ENCODE measurements around the gene NXPH2. TPM values are rescaled to one million over a fixed set of nuclear protein-coding genes. Genes with fewer than 3 reads are reported as not detected.

Gene NXPH2
- total and polyA plus RNA-seq, 9 of the 15 experiments (the other 6 are each of a cell fraction or from before 2014, with no cell fraction given): not detected

- no TSS peak for BruUV-seq (replicated peaks)
- TF ChIP-seq ZNF699 (CRISPR knock-in tag; IDR thresholded peaks at IDR 0.05; ENCODE audit: insufficient replicate concordance) (no peak), HNRNPH1 (optimal IDR thresholded peaks at IDR 0.05; ENCODE audit: low read depth, low read length) (no peak), RHOXF2B (CRISPR knock-in tag; conservative IDR thresholded peaks at IDR 0.05) (no peak), CEBPB (tag; IDR thresholded peaks at IDR 0.05) (no peak), BRD9 (IDR thresholded peaks at IDR 0.05; ENCODE audit: low read depth, partially characterized antibody) (no peak), CBX1 (IDR thresholded peaks at IDR 0.05; ENCODE audit: low read depth) (no peak), ZNF354B (CRISPR knock-in tag; IDR thresholded peaks at IDR 0.05) (no peak), U2AF1 (optimal IDR thresholded peaks at IDR 0.05; ENCODE audit: low read depth, low read length) (no peak), ZFP36 (IDR thresholded peaks at IDR 0.05; ENCODE audit: low read depth, low read length, partially characterized antibody) (peak; percentile 34), MTA2 (IDR thresholded peaks at IDR 0.05; ENCODE audit: low read depth) (no peak), ZC3H8 (IDR thresholded peaks at IDR 0.05) (no peak), SMAD2 (IDR thresholded peaks at IDR 0.05; ENCODE audit: low read depth, low read length) (no peak), ZKSCAN1 (IDR thresholded peaks at IDR 0.05; ENCODE audit: low read depth, low read length) (no peak), CBFB (CRISPR knock-in tag; IDR thresholded peaks at IDR 0.05) (no peak), RBM25 (IDR thresholded peaks at IDR 0.05; ENCODE audit: low read depth, low read length, severe bottlenecking) (peak; percentile 87), CLOCK (CRISPR knock-in tag; IDR thresholded peaks at IDR 0.05; ENCODE audit: borderline replicate concordance) (no peak), NFYB (IDR thresholded peaks at IDR 0.05; ENCODE audit: extremely low read depth, insufficient read length) (no peak)
- ATAC-seq: no peak
- H3K4me1 ChIP-seq (replicated peaks in 1 of 2; ENCODE audit: control insufficient read depth in 2 of 2, insufficient read depth in 2 of 2, low read length in 2 of 2): no peaks in the 10 kb centered on the region
- DNase-seq (ENCODE audit: extremely low read depth in 1 of 4, low spot score in 3 of 4): no peak
- H3K27me3 ChIP-seq (ENCODE audit: control insufficient read depth in 2 of 2, insufficient read depth in 2 of 2, low read length in 2 of 2): peaks cover 0 to 3% of the 10 kb centered on the region in 2 experiments; a peak in 3 of 5 replicates
- no peak overlapping the region for H3K9ac ChIP-seq (ENCODE audit: insufficient read depth in 1 of 2, low read depth in 2 of 2, low read length in 2 of 2)
- H3K79me2 ChIP-seq (ENCODE audit: control insufficient read depth, insufficient read depth, low read length): no peaks in the 10 kb centered on the region
- H2AFZ ChIP-seq (ENCODE audit: low read depth, low read length): no peak overlapping the region
- no peak overlapping the region for H3K4me3 ChIP-seq
- WGBS (ENCODE audit: insufficient coverage, low coverage, missing lambda C conversion rate): 0% methylated on average over 9 of the region's 9 CpGs
- H3K9me1 ChIP-seq (ENCODE audit: control insufficient read depth, insufficient read depth, low read length): no peaks in the 10 kb centered on the region
- in situ Hi-C loops (cut with MboI) (no loop called here), intact Hi-C loops (cut with micrococcal nuclease) (no loop called here)
- no peak overlapping the region for H3K4me2 ChIP-seq (ENCODE audit: insufficient read depth, low read length)
- H3K36me3 ChIP-seq (ENCODE audit: control insufficient read depth, insufficient read depth, low read length): no peaks in the 10 kb centered on the region
- no peak for FAIRE-seq
- H3K9me3 ChIP-seq (replicated peaks; ENCODE audit: control insufficient read depth, insufficient read depth, low read depth, low read length): no peaks in the 10 kb centered on the region
- CTCF ChIA-PET (ENCODE audit: low intra/inter-chr PET ratio): no interaction called here
- no peak overlapping the region for H3K27ac ChIP-seq (ENCODE audit: extremely low read depth, low read depth, low read length)
- POLR2A ChIA-PET: no interaction called here
- no peaks in the 10 kb centered on the region for H4K20me1 ChIP-seq (replicated peaks; ENCODE audit: control insufficient read depth, insufficient read depth, low read length)
Observed at GRCh38 chr2:138640921-138641676, 139.1 kb downstream of the NXPH2 start.
